G401.6 (cell line): ENCODE results near the gene LAMP5.

Experiments
- FAIRE-seq: peaks from 2 replicates; lab custom pipeline; 2012; peaks lifted over from hg19 to GRCh38; lab: Jason Lieb, UNC

LAMP5 gene

DNA sequence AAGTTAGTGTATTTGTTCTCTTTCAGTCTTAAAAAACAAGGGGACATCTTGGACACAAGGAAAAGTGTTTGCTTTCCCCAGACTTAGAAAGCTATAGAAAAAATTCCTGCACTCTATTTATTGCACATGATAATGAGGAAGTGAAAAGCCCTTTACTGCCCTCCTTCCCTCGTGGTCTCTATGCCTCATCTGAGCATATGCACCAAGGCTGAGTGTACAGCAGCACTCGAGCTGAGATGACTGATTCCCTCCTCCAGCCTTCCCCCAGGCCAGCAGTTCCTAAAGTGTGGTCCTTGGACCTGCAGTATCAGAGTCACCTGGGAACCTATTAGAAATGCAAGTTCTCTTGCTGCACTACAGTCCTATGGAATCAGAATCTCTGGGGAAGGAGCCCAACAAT is 14.3 kb upstream of the LAMP5 start:
- no peak for FAIRE-seq

DNA sequence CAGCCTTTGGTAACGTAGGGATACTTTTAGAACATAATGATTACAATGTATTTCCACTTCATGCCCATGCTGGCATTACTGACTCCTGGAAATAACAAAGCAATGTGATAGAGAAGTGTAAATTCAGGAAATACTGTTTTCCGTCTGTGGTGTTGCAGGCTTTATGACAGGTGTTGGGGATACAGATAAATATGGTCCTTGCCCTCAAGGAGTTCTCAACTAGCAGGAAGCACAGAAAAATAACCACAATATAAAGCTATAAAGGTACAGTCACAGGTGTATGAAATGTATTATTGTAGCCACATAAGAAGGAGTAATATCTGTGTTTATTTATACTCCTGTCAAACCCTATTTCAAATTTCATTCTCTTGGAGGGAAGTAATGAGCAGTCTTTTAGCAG is 12.9 kb upstream of the LAMP5 start:
- FAIRE-seq: no peak

DNA sequence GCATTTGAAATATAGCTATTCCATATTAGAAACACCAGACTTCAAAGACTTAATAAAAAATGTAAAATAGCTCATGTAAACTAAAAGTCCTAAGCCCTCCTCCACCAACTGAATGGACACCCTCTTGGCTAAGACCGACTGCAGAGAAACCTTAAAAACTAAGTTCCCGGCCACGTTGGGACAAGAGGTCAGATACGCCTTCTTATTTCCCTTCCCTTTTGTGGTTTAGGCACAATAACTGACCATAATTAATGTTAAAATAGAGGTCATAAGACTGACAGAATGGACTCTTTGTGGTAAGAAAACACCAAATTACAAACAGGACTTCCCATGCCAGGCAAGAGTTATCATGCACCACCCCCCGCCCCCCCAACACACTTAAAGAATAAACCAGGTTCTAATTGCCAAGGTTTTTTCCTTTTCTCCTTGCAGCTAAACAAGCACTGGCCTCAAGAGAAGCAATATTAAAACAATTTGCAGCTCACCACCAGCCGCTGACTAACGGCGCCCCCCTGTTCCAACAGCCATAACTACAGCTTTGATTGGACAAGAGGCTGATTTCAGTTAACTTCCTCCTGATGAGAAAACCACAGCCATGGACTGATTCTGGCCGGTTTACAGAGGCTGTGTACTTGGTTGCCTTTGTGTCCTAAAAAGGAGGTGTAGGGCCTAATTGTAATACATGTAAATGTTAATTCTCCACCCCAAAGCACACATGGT is 10.7 kb upstream of the LAMP5 start:
- FAIRE-seq: no peak

DNA sequence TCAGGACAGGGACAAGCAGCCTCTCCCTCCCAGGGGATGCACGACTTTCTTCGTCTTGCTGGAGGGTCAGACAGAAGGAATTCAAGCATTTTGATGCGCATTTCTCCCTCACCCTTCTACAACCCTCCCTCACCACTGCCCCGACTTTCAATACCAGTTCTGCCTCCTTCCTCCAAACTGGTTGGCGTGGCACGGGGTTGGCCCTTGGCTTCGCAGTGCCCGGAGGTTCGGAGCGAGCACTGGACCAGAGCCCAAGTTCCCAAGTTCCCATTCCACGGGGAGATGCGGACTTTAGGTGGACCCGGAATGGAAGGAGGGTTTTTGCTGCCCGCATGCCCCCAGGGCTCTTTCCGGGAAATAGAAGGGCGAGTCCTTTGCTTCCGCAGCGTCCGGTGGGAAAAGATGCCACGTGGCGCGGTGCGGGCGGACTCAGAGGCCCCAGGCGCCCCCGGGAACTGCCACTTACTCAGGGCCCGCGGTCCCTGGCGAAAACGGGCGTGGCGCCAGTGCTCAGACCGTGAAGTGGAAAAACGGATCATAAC is 8.0 kb upstream of the LAMP5 start:
- FAIRE-seq: no peak

DNA sequence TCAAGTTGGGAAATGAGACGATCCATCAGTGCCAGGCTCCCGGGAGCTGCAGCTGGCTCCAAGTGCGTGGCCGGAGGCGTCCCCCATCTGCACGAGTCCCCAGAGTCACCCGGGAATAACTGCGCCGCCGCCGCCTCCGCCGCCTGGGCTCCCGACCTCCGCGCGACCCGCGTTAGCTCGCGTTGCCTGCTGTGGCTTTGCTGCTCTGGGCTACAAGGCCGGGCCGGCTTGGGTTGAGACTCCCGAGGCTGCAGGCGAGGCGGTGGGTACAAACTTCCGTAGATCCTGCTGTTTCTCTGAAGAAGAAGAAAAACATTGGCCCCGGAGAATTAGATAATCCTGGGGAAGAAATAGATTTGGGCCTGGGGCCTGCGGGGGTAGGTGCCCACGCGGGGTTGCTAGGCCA is 7.4 kb upstream of the LAMP5 start:
- no peak for FAIRE-seq

DNA sequence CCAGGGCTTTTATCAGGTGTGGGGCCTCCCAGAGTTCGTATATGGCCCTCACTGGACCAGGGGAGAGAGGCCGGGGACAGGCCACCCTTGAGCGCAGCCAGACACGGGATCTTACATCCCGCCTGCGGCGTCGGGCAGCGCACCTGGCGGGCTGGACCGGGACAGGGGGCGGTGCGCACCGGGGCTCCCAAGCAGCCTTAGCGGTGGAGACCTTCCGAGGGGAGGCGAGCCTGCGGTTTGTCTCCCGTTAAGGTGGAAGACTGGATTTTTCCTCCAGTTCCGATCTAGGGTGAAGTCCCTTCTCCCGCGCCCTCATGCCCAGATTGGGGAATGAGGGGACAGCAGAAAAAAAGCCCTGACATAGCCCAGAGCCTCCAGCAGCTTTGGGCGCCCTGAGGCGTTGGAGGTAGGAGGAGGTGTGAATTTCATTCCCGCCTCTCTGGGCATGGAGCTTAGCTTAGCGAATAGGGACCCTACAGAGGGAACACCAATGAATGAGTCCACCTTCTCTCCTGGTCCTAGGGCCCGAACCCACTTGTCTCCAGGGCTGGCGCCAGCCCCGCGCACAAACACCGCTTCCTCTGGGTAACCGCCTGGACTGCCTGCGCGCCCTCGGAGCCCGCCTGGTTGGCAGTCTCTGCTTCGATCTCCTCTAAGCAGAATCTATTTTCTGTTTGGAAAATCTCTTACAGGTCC is 6.7 kb upstream of the LAMP5 start:
- no peak for FAIRE-seq

DNA sequence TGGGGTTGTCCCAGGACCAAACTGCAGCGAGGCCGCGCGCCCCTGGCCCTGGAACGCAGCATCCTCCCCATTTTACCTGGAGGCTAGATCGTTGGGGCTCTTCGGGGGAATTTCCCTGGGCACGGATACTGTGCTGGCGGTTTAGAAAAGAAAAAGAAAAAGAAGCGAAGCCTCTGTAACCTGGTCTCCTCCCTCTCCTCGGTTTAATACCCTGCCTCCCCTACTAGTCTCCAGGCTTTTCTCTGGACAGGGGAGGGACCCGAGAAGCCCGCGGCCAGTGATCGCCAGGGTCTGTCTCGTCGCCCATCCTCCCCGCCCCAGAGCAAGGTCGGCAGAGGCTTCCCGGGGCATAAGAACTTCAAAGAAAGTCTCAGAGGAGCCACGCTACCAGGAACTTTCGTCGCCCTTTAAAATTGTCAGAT is 6.1 kb upstream of the LAMP5 start:
- no peak for FAIRE-seq

DNA sequence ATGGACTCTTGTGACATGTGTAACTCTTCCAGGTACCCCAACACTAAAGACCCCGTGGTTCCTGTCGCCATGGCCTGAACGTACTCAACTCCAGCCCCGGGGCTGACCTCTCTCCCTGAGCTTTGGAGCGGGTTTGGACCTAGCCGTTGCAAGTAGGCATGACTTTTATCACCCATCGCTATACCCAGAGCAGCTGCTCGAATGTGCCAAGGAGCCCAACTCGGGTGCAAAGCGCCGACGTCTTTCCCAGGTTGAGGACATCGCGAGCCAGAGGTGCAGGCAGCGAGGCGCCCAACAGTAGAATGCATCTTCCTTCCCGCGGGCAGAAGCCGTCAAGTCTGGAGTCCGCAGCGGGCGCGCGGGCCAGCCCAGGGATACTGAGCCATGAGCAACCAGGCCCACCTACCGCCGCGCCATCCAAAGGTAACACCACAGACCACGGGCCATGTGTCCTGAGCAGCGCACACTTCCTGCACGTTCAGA is 5.7 kb upstream of the LAMP5 start:
- no peak for FAIRE-seq

DNA sequence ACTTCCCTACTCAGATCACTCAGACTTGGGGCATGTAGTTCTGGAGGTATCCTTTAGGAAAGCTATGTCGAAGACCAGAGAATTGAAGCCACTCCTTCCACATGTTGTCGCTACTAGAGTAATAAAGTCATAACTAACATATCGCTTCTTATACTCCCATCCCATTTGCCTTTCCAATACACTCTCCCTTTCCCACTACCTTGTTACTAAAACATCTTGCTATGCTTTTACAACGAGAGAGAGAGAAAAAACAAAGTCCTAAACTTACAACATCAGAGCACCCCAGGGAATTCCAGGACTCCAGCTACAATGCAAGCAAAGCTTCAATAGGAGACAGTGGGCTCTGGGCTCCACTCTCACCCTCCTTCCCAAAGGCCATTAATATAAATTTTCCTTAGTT is 5.1 kb upstream of the LAMP5 start:
- FAIRE-seq: no peak

DNA sequence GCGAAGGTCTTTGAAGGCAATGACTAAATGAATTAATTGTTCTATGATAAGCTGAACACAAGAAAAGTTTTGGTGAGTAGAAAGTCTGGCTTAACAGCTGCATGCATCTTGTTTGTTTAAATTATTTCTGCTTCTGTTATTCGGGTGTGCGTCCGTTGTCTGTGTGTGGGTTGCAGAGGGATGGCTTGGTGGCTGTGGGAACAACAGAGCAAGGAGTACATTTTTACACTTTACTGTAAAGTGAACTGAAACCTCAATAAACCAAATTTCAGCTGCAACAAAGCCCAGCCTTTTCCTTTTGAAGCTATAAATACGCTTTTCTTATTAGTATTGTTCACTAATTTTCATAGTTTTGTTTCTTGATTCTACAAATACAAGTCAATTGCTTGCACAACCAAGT is 3.5 kb upstream of the LAMP5 start:
- FAIRE-seq: no peak

DNA sequence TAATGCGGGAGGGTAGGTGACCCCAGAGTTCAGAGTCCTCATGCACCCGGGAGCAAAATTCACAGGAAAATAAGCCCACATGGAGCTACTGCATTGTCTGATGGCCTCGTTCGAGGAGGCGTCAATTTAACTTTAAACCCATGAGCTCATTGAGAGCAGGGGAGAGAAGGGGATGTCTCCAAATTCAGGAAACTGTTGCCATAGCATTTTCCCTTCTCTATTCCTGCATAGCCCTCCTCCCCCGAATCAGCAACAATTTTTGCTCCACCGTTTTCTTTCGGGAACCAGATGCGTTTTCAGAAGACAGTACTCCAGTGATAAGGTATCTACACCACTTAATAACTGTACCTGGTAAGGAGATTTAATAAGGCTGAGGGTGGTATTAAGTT is 324 bp upstream of the LAMP5 start:
- no peak for FAIRE-seq

DNA sequence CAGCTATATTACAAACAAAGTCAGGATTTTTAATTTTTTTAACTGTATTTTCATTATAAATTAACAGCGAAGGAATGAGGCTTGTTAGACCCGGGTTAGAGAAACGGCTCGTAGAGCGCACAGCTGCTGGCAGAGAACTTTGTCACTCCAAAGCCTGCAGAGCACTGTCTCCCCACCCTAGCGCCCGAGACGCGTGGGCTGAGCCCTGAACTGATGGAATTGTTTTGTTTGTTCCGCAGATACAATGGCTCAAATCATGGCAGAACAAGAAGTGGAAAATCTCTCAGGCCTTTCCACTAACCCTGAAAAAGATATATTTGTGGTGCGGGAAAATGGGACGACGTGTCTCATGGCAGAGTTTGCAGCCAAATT is 810 bp downstream of the LAMP5 start:
- no peak for FAIRE-seq

DNA sequence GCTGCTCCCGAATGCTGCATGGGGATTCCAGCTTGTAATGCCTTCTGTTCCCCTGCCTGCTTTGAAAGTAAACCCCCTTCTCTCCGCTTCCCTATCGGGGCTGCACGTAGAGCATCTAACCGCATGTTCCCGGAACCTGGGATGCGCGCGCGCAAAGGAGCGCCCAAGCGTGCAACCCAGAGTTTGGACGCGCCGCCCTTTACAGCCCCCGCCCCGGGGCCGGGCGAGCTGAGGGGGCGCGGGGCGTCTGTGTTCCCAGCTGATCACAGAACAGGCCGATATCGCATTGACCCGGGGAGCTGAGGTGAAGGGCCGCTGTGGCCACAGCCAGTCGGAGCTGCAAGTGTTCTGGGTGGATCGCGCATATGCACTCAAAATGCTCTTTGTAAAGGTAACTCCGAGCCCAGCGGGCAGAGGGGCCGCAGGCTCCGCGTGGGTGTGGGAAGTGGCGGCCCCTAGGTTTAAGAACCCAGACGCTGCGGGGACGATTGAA is 1.4 kb downstream of the LAMP5 start:
- FAIRE-seq: no peak

DNA sequence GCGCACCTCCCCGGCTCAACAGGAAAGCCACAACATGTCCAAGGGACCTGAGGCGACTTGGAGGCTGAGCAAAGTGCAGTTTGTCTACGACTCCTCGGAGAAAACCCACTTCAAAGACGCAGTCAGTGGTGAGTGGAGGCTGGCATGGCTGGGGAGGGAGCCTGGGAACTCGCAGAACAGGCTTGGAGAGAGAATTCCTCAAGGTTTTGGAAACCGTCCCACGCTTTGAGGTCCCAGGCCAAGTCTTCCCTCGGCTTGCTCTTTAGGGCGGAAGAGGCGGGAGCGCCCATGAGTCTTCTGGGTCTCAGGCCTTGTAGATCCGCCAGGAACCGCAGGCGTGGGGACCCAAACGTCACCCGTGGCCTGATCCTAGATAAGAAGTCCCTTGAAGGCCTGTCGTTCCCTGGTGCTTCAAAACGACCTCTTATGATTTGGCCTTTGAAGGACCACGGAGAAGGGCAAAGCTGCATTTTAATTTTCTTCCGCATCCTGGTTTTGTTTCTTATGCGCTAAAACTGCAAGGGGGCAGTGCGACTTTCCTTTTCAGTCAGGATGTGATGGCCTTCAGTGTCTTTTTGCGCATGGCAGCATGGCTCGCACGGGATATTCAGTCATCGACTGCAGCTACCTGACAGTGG is 2.0 kb downstream of the LAMP5 start:
- no peak for FAIRE-seq

DNA sequence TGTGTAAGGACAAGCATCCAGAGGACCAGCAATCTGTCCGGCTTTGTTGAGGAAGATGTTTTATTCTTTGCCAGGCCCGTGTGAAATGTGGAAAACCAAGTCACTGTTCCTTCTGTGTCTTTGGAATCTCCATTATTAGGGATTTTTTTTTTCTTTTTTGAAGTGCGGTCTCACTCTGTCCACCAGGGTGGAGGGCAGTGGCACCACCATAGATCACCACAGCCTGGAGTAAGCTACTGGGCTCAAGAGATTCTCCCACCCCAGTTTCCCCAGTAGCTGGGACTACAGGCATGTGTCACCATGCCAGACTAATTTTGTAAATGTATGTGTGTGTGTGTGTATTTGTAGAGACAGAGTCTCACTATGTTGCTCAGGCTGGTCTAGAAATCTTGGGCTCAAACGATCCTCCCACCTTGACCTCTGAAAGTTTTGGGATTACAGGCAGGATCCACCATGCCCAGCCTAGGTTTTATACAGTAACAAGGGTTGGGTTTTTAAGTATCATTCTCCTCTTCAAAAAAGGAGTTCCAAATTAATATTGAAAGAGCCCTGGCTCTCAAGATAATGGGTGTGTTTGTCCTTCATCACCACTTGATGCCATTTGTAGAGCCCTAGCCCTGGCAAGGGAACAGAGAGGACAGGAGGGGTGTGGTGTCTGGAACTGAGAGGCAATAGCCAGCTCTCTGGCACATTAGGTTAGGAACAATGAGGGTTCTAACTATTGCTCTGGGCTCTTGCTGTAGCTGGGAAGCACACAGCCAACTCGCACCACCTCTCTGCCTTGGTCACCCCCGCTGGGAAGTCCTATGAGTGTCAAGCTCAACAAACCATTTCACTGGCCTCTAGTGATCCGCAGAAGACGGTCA is 3.1 kb downstream of the LAMP5 start:
- no peak for FAIRE-seq

DNA sequence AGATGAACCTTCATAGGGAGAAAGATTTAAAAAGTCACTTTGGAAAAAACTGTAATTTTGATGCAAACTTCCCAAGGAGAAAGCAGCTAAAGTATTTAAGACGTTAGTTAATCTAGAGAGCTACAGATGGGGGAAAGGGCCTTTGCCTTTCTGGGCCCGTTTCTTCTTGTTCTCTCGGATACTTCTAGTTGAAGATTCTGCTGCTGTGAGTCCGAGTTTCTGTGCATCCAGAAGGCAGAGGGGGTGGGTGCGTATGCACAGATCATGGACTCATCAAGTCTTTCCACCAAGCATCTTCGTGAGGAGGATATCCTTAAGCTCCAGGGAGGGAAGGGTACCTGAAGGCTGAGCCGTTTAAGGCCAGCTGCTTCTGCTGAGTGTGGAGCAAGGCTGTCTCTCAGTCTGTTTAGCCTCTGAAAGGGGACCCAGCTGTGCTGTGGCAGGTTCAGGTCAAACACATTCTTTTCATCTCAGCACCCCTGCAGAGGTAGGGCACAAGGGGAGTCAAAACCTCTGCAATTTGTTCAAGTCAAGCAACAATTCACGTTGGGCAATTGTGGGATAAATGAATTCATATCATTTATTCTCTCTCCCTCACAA is 4.3 kb downstream of the LAMP5 start:
- FAIRE-seq: no peak

DNA sequence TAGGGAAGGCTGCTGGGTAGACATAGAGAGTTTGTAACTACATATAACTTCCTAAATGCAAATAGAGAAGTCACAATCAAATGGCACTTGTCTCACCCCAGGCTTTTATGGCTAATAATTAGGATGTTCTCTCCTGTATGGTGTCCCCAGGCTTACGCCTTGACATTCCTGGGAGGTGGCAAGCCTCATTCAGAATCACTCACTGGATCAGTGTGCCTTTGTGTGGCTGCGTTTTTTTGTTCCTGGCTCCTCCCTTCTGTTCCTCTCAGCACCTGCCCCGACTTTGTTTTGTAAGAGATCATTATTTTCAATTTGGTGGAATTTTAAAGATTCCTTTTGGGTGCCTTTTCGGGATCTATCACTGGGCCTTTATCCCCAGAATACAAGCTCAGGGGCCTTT is 5.7 kb downstream of the LAMP5 start:
- FAIRE-seq: no peak

DNA sequence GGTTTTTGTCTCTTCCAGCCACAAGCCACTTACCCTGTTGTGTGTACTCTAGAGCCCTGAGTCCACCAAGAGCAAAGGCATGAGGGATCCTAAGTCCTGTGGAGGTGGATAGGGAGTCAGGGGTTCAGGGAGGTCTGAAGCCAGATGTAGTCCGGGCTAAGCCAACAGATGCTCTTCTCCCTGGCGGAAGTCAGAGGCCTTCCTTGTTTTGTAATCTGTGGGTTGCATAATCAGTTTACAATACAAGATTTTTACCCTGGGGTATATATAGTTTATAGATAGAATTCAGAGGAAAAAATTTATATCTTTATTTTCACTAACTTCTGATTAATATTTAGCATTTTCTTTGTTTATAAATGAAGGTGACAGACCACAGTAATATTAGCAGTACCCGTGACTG is 9.2 kb downstream of the LAMP5 start:
- FAIRE-seq: no peak

DNA sequence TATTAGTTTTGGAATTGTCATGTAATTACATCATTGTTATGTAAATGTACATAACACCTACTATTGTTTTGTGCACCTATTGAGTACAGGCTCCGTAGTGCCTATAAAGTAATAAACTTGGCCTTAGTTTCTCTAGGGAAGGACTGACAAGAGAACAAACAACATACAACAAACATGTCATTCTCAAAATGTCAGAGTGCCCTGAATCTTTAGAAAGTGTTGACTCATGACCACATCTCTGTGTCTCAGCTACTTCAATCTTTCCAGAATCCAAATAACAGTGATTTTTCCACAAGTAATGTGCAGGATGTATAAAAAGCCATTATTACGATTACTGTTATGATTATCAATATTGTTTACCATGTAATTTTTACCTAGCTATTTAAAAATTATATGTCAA is 17.2 kb downstream of the LAMP5 start:
- FAIRE-seq: no peak

DNA sequence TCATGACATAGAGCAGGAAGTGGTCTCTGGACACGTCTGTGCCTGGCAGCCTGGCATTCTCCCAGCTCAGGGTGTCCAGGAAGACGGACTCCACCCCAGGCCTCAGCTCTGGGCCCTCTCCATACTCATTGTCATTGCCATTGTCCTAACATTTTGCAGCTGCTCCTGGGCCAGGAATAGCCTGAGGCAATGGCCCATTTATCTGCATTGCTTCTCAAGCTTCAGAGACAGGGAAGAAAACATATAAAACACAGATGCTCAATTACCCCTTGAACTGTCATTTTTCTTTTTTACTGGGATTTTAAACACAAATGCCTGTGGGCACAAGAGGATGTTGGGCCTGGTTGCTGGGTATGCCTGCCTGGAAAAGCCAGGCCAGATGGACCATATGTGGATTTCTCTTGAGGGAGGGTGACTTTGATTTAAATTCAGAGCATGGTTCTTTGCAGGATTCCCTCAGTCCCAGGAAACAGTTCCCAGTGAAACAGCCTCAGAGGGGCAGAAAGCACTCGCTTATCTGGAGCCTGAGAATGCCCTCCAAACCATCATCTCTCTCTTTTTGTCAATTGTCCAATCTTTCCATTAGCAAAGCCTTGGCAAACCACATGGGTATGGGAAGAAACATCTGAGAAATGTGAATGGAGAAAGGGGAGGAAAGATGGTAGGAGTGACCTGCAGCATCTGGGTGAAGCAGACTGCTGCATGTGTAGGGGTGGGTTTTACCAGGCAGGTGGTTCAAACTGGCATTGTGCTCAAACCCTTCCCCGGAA is 17.9 kb downstream of the LAMP5 start:
- no peak for FAIRE-seq

DNA sequence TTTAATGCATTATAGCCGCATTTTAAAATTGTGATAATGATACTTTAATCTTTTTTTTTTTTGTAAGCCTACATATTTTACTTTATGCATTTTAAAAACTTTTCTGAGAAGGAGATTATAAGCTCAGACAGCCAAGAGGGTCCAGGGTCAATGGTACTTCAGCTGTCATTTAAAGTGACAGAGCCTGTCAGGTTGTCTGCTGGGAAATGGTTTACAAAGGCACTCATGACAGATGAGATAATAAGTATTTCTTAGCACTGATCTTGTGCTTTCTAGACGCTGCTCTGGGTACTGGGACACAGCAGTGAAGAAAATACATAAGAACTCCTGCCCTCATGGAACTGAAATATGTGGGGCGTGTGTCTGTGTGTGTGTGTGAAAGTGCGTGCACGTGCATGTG is 19.6 kb downstream of the LAMP5 start:
- FAIRE-seq: no peak
